HS-5 (cell line): ENCODE measurements around the gene BBS9.
"Not testable (repeated sequence)": the region's sequence is repeated elsewhere in the genome, so short reads cannot be mapped to it uniquely, and the experiment has no call there.

Experiments used
- DNase-seq: peaks from one replicate; pipeline ENCODE4 v3.0.0-alpha.2; 2012; ENCODE audit warnings: low read depth

The BBS9 gene

DNA sequence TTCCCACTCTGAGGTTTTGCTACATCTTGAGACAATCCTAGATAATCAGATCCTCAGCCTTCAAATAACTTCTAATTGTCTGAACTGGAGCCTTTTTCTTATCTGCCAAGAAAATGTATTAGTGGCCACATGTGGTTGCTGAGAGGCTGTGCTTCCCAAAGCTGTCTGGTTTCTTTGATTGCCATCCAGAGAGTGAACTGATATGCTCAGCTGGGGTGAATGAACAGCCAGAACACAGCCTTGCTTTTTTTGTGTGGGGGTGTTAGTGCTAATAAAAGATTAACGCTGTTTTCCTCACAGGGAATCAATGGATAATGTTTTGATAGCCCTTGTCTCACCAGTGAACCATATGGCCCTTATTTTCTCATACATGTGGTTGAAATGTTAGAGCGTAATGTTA lies 66.9 kb downstream of the BBS9 start:
- no peak for DNase-seq

DNA sequence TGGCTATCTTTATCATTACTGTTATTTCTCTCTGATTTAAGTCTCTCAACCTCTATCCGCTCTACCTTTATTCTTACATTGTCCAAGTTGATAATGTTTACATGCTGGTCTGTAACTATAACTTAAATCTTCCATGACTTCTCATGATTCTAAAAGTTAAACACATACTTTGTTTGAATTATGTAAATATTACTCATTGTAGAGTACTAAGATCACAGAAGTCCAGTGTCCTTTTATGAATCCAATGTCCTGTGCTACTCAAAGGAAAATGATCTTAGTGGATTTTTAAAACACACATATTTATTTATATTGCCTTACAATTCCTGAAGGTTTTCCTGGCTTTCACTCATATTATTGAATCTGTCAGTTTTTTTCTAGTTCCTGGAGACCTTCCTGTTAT lies 70.9 kb downstream of the BBS9 start:
- DNase-seq, result no peak

DNA sequence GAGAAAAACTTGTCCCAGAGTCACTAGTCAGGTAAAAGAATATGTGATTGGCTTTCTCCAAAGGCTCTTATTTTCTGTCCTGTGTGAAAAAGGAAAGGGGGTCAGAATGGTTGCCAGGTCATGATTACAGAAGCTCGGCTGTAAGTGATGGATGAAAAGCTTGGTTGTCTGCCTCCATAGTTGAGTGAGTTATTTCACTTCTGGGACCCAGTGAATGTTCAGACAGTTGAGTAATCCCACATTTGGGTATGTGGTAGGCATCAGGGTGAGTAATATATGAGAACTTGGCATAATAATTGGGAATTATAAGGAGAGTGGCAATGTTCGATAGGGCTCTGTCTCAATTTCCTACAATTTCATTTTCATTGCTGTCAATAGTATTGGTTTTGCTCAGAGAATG lies 72.5 kb downstream of the BBS9 start:
- no peak for DNase-seq

DNA sequence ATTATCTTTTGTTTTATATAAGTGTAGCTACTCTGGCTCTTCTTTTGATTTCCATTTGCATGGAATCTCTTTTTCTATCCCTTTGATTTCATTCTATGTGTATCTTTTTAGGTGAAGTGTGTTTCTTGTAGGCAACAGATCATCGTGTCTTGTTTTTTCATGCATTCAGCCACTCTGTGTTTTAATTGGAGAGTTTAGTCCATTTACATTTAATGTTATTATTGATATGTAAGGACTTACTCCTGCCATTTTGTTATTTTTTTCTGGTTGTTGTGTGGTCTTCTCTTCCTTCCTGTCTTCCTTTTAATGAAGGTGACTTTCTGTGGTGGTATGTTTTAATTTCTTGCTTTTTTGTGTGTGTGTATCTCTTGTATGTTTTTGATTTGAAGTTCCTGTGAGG lies 81.6 kb downstream of the BBS9 start:
- DNase-seq, result no peak

DNA sequence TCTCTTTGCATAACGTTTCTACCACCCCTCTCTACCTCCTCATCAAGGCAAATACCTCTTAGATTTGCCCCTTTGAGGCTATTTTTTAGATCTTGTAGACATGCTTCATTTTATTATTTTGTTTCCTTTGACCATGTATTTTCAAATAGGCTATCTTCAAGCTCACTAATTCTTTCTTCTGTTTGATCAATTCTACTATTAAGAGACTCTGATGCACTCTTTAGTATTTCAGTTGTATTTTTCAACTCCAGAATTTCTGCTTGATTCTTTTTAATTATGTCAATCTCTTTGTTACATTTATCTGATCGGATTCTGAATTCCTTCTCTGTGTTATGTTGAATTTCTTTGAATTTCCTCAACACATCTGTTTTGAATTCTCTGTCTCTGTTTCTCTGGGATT lies 82.8 kb downstream of the BBS9 start:
- no peak for DNase-seq

DNA sequence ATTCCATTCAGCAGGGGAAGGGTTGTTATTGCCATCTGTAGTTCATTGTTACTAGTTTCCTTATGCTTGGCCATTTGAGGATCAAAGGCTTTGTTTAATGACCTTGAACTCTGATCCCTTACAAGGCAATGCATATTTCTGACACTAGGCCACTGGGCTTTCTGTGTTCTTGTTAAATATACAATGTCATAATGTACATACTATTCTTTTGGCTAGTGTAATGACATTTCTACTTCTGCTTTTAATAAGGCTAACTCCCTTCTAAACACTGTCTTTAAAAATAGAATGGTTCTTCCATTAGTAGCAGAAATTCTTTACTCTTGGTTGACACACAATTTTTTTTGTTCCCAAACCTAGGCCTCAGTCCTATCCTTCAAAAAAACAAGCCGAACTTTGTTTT lies 86.6 kb downstream of the BBS9 start:
- no peak for DNase-seq

DNA sequence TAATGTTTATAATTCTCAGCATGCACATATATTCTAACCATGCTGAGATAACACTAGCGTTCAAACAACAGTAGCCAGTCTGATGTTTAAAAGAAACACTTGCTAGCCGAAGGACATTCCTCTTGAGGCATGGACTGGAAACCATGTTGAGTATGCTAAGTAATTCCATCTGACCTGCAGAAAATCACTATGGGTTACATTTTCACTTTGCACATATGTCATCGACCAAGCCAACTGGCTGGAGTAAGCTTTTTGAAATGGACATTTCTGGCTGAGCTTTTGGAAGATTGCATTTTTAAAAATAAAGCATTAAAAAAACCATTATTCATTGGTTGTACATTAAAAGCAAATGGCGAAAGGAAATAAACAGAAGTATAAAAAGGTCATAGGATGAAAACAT lies 88.2 kb downstream of the BBS9 start:
- no peak for DNase-seq

DNA sequence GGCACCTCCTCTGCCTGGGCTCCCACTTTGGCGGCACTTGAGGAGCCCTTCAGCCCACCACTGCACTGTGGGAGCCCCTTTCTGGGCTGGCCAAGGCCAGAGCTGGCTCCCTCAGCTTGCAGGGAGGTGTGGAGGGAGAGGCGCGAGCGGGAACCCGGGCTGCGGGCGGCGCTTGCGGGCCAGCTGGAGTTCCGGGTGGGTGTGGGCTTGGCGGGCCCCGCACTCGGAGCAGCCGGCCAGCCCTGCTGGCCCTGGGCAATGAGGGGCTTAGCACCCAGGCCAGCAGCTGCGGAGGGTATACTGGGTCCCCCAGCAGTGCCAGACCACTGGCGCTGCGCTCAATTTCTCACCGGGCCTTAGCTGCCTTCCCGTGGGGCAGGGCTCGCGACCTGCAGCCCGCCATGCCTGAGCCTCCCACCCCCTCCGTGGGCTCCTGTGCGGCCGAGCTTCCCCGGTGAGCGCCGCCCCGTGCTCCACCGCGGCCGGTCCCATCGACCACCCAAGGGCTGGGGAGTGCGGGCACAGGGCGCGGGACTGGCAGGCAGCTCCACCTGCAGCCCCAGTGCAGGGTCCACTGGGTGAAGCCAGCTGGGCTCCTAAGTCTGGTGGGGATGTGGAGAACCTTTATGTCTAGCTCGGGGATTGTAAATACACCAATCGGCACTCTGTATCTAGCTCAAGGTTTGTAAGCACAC lies 89.6 kb downstream of the BBS9 start:
- DNase-seq, result not testable (repeated sequence)

DNA sequence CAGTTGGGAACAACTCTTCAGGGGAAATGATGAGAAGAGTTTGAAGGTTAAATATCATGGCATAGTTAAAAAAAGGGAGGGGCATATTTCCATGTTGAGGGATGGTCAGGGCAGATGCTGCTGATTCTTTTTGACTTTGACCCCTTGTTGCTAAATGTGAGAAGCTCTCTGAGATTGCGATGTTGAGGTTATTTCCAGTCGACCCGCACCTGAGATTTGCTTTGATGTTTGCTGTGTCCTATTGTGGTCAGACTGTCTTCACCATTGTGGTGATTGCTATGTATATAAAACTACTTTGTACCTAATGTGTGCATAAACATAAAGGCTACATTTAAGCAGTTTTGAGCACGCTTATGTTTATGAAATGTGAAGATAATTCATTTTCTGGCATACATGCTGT lies 90.9 kb downstream of the BBS9 start:
- DNase-seq, result no peak

DNA sequence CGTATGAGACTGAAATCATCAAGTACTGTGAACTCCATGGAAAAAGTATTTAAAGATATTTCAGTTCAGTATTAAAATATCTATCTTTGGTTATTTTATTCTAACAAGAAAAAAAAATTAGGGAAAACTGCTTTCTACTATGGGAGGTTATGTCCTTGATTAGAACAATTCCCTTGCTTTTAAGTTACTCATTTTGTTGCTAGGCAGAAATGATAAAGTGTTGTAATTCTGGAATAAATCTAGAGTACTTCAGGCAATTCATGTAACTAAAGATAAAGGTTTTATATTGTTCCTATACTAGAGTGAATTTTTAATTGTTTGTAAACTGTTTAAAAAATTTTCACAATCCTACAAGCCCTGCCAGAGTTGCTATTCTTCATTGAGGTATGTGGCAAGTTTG lies 92.0 kb downstream of the BBS9 start:
- DNase-seq, result no peak

DNA sequence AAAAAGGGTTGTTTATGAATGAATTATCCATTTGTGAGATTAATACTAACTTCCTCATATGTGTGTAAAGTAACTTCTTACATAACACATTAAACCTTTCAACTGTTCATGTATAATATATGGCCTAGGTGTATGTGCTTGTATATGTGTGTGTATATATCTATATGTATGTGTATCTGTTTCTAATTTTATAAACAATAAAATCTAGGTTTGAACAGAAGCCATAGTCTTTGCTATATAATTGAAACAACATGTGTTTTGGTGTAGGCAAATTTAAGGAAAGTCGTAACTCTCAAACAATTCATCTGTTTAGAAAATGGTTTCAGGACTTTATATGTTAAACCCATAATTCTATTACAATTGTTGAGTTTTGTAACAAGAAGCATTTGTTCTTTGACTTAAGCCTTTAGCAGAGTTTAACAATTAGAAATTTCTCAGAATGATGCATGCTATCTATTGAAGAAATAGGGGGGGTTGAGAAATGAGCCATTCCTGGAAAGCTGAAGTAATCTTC lies 103.3 kb downstream of the BBS9 start:
- DNase-seq, result no peak

DNA sequence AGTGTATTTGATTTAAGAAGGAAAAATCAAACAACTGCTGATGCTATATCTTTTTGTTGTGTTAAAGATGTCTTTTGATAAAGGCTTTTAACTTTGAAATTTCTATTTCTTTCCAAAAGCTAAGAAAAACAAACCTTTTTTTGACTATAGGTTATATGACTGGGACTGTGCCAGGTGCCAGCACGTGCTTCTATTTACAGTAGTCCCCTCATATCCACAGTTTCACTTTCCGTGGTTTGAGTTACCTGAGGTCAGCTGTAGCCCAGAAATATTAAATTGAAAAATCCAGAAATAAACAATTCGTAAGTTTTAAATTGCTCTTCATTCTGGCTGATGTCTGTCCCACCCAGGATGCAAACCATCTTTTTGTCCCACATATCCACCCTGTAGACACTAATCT lies 104.3 kb downstream of the BBS9 start:
- no peak for DNase-seq

DNA sequence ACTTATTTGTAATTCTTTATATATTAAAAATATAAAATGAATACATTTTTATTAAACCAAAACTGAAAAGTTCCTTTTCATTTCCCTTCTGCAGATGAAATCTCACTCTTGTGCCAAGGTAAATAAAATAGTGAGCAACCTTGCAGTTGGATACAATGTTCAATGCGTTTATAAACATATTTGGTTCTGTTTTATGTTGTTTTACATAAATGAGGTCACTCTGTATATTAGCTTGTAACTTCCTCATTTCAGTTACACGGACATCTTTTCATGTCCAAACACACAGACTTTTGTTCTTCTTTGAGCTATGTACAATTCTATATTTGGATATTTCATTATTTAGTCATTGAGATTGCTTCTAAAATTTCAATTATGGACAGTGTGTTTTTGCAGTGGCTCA lies 107.7 kb downstream of the BBS9 start:
- no peak for DNase-seq

DNA sequence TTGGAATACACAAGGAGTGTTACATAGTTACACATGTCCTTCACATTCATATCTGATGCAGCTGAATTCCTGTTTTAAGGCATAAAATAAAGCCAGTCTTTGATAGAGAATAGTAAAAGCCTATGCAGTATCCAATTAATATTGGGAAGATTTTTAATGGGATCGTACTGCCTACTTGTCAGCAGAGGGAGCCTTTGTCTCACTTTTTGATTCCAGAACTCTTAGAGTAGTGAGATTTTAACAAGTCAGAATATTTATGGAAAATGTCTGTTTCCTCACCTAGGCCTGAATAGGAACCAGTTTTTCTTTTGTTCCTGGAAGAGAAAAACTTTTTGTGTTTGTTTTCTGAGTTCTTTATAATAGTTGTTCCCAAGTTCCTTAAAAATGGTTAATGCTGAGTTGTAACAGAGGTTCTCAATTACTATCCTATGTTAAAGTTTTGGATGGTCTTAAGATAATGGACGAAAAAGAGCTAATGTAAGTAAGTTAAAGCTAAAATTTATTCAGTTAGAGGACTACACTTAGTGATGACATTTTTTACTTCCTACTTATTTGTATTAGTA lies 114.0 kb downstream of the BBS9 start:
- DNase-seq, result no peak

DNA sequence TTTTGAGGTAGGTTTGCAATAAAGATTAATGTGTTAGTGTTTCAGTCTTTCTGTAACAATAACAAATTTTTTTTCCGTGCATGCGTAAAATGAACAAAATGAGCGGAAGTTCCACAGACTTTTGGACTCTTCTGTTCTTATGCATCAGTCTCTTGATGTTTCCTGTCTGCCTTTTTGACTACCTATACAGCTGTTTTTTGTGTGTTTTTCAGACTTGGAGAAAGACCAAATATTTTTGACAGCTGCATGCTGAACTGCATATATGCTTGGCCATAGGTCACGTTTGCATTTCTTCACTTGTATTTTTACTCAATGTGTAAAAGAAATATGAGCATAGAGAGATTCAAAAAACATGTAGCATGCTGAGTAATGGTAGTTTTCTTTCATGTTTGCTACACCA lies 119.3 kb downstream of the BBS9 start:
- DNase-seq, result no peak

DNA sequence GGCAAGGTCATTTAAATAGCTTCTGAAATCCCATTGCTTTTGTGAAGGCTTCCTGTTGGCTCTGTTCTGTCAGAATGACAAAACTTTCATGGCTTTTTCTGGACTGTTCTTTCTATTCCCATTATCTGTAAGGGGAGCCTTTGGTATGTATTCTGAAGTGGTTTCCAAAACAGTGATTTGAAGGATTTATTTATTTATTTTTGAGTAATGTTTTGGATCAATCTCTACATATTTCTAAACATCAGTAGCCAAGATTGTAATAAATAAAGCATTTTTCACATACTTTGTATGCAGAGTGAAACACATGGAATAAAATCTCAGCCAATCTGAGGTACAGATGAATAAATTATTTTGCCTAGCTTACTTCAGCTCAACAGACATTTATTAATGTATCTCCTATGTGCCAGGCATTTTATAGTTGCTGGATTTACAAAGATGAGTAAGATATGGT lies 121.1 kb downstream of the BBS9 start:
- DNase-seq, result no peak

DNA sequence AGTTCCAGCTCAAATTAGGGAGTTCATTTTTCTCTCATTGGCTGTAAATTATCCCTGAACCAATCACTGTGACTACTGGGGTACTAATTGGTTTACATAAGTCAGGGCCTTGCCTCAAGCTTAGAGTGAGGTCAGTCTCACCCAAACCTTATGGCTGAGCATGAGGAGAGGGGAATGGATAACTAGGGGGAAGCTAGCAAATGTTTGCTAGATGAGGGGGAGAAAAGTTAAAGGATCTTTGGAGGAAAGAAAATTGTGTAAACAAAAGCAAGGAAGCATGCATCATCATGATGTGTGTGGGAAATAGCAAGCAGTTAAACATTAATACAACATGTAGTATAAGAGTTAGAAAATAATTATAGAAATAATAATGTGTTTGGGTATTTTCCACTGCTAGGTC lies 121.9 kb downstream of the BBS9 start:
- DNase-seq, result no peak

DNA sequence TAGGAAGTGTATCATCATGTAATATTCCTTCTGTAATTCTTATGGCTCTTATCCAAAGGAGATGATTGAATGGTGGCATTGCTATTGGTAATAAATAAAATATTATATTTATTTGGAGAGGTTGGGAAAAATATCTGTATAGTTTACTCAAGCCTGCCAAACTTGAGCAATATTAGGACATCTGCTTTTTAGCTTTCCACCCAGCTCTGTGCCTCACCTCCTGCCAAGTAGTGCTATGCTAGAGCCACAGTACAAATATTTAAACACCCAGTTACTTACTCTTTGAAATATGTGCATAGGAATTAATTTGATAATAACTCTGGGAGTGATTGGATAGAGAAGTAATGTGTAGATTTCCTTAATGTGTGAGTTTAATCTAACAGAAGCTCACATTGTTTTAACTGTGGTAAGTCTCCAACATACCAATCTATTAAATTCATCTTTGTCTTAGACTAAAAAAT lies 129.2 kb downstream of the BBS9 start:
- DNase-seq, result no peak

DNA sequence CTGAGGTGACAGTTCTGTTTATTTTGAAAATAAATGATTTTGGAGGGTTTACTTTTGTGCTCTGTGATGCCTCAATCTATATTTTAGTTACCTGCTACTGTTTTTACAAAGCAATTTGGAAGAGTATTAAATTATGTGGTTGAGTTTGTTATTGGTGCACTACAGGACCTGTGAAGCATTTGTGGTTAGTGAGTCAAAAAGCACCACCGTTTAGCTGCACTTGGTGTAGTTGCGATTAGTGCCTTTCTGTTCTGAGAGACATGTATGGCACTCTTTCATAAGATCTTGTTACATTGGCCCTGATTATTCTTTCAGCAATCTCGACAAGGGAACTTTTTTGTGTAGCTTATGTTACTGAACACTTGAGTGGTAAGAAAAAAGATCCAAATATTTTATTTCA lies 132.2 kb downstream of the BBS9 start:
- DNase-seq, result no peak

DNA sequence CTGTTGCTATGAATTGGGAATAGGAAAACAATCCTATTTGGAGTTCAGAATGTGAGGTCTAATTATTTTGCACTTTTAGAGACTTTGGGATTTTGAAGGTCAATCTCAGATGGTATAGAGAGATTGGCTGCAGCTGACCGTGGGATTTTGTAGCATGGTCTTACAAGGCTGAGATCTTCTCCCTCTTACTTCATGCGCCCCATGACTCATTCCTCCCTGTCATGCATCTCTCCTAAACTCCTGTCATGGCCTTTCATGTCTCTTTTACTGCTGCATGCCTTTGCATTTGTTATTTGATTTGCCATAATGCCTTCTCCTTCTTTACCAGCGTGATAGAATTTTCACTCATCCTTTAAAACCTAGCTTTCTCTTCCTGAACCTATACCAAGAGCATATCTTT lies 133.1 kb downstream of the BBS9 start:
- no peak for DNase-seq

DNA sequence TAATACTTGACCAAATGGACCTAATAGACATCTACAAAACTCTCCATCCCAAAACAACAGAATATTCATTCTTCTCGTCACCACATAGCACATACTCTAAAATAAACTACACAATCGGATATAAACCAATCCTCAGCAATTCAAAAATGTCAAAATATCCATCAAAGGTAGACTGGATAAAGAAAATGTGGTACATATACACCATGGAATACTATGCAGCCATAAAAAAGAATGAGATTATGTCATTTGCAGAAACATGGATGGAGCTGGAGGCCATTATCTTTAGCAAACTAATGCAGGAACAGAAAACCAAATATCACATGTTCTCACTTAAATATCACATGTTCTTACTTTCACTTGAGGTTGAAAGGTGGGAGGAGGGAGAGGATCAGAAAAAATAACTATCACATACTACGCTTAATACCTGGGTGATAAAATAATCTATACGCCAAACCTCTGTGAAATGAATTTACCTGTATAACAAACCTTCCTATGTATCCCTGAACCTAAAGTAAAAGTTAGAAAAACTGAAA lies 142.5 kb downstream of the BBS9 start:
- not testable (repeated sequence) for DNase-seq

DNA sequence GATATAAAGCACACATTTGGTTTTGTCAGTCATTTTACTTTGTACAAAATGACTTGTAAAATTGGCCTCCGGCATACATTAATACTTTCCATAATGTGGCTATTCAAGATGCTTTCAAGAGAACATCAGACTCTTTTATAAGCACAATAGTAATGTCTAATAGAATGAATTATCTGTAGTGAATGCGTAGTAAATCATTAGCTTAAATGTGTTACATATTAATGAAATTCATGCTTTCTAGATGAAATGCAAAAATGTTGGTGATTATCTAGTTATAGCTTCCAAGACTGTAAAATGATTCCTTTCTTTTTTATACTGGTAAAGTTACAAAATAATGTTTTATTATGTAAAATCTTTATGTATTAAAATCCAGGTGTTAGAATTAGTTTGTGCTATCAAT lies 144.0 kb downstream of the BBS9 start:
- DNase-seq, result no peak

DNA sequence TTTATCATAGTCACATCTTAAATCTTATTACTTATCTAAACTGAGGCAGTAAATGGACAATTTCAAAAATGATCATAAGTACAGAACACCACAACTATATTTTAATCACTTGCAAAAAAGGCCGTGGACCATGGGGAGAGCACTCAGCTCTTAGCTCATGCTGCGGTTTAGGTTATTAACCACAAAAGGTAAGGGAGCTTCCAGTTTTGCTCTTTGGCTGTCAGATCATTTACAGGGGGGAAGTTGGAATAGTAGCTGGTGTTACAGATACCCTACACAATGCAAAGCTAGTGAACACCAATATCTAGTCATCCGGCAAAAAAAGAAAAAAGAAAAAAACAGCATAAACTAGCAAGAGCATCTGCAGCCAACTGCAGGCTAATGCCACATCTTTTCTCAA lies 147.0 kb downstream of the BBS9 start:
- DNase-seq, result no peak

DNA sequence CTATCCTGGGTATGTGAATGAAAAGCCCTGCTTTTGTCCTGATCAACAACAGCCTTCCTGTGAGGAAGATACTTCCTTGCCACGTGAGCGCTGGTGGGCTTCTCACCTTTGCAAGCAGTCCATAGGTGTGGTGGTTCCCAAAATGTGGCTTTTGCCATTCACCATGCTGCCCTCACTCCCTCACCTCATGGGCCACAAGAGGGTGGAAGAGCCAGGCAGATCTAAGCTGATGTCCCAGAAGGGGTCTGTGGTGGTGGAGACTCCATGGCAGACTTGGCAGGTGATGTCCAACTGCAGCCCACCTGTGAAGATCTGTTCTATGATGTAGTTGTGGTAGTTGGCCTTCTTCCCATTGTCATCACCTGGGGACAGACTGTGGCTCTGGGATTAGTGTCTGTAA lies 147.4 kb downstream of the BBS9 start:
- no peak for DNase-seq
